SU-DHL-6 (cell line): ENCODE measurements around the gene CPLANE2.

ENCODE experiments used
- CTCF ChIP-seq: fragments of 200-600 bp; sonication (generic); IDR thresholded peaks from one replicate; pipeline ENCODE4 v1.5.1; 2017; ENCODE audit warnings: antibody characterized with exemption, mild to moderate bottlenecking, low read length, moderate library complexity; ENCODE audit not compliant: insufficient read depth, poor library complexity, severe bottlenecking
- EZH2phosphoT487 ChIP-seq: fragments of 200-600 bp; sonication (generic), shearing (Covaris generic); conservative IDR thresholded peaks from 2 replicates; pipeline ENCODE4 v1.6.1; 2018; ENCODE audit warnings: mild to moderate bottlenecking, antibody characterized with exemption, low read length, moderate library complexity, mixed read lengths

- TF ChIP-seq CTCF: no peak
- TF ChIP-seq EZH2phosphoT487: no peak
These were observed 5.7 kb upstream of the CPLANE2 start for GRCh38 chr1:16242556-16243214.
